Right kidney (tissue), 1 donor: ENCODE data around the gene ITFG1.
"Not testable (repeated sequence)": the region's sequence is repeated elsewhere in the genome, so short reads cannot be mapped to it uniquely, and the experiment has no call there.

Experiments used
- DNase-seq: peaks from one replicate; pipeline ENCODE4 v3.0.0-alpha.2; 2016

The ITFG1 gene

DNA sequence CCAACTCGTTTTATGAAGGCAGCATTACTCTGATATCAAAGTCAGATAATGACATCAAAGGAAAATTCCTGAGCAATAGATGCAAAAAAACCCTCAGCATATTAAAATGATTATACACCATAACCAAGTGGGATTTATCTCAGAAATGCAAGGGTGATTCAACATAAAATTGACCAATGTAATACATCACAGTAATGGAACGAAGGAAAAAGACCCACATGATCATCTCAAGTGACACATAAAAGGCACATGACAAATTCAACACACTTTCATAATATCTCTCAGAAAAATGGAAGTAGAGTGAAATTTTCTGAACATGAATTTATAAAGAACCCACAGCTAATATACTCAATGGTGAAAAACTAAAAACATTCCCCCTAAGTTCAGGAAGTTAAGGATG is 118.8 kb downstream of the ITFG1 start:
- no peak for DNase-seq

DNA sequence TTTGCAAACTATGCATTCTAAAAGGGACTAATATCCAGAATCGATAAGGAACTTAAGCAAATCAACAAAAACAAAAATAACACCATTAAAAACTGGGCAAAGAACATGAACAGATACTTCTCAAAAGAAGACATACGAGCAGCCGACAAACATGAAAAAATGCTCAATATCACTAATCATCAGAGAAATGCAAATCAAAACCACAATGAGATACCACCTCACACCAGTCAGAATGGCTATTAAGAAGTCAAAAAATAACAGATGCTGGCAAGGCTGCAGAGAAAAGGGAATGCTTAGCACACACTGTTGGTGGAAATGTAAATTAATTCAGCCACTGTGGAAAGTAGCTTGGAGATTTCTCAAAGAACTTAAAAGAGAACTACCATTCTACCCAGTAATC is 130.3 kb downstream of the ITFG1 start:
- not testable (repeated sequence) for DNase-seq

DNA sequence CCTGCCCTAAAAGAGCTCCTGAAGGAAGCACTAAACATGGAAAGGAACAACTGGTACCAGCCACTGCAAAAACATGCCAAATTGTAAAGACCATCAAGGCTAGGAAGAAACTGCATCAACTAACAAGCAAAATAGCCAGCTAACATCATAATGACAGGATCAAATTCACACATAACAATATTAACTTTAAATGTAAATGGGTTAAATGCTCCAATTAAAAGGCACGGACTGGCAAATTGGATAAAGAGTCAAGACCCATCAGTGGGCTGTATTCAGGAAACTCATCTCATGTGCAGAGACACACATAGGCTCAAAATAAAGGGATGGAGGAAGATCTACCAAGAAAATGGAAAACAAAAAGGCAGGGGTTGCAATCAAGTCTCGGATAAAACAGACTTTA is 136.6 kb downstream of the ITFG1 start:
- DNase-seq = not testable (repeated sequence)

DNA sequence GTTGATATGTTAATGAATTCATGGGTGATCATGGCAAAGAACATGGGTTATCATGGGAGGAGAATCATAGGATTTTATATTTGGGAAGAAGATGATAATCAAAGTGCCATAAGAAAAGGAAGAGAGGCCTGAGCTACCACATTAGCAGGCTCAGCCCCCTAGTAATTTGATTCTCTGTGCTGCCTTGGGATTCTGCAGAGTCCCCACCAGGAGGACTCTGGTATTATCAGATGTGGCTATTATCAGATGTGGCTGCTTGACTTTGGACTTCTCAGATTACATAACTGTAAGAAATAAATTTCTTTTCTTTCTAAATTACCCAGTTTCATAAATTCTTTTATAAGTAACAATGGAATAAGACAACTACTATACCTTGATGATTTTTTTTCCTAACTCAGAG is 137.6 kb downstream of the ITFG1 start:
- no peak for DNase-seq

DNA sequence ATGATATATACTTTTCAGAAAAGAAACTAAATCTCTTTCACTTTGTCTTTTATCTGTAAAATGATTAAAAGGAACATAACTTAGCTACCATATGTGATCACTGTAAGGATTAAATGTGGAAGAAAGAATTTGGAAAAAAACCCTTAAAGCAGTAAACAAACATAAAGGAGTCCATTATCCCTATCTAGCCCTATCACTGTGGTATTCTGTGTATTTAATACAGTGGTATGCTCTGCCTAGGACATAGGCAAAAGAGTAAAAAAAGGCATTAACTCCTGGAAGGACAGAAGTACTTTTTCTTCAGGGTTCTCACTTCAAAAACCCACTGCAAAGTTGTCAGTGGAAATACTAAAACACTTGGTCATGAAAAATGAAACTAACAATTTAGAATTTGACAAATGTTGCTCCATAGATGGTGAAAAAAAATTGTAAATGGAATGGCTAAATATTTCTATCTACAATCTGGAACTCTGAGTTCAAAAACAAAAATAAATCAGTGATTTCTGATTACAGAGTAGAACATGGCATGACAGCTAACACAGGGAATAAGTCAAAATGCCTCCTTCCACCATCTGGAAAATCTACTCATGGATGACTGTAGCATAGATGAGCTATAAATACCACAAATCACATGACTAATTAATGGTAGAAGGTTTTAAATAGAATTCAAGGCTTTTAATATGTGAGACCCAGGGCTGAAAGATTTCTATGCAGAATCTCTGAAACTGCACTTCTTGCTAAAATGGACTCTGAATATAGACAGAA is 140.1 kb downstream of the ITFG1 start:
- no peak for DNase-seq

DNA sequence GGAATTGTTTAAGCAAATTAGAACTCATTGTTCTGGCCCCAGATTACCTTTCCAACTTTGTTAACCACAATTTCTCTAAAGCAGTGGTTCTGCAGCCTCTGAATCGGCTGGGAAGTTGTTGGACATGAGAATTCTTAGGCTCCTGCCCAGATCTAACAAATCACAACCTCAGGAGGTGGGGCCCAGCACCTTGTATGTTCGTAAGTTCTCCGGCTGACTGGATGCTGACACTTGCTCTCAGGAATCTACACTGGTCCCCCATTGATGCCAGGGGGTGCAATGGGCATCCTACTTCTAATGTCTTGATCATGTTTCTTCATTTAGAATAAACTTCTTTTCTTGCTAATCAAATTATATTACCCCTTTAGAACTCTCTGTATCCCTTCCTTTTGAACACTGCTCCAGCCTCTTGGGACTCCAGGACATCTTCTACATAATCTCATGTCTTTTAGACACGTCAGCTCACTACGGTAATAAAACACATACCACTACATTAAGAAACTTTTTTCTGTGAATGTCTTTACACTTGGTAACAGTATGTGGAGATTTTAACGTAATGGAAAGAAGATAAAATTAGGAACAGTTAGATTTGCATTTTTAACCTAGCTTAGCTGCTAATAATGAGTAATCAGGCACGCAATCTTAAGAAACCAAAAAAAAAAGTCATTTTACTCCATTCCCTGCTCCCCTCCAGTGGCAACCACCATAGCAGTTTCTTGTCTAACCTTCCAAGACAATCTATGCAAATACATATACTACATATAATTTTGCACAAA is 143.2 kb downstream of the ITFG1 start:
- DNase-seq = no peak

DNA sequence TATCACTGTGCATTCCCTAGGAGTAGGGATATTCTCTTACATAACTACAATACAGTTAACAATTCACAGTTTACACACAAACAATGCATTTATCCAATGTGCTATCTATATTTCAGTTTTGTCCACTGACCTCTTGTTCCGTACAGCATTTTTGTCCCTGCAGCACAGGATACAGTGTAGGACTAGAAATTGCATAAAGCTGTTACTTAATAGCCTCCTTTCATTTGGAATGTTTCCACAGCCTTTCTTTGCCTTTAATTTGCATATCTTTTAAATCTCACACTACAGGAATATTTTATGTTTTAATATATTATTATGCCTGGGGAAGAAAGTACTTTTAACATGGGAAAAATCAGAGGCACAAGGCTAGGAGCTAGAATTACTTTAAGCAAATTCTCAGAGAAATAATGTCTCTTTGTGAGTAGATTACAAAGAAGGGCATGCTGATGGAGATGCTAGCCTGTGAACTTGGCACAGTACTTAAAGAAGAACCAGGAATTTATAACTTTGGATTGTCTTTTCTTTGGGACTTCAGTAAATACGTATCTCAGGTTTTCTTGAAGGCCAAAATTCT is 144.3 kb downstream of the ITFG1 start:
- no peak for DNase-seq

DNA sequence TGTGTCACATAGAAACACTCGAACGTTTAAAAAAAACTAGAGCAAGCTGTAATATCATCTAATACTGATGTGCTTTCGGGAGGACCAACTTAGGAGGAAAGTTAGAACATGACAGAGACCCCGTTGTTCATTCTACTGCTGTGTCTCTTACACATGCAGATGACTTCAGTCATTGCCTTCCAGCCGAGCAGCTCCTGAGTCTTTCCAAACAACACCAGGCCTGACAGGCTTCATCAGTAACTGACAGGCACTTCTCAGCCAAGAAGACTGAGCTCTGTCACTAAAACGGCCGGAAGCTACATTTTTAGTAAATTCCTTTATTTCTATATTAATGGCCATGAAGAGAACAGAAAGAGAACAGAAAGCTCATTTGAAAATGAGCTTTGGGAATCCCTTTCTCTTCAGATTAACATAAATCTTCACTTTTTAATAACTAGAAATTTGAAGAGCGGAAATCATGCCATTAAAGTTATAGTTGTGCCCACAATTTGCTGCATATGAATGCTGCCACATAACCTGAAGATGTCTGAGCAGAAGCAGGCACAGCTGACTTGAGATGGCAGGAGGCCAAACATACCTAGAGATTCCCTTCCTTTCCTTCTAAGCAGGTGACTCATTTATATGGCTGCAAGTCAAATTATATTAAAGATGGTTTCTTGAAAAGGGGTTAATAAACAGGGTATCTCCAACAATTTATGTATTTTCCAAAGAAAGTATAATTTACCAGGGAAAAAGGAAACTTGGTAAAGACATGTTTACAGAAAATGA is 148.9 kb downstream of the ITFG1 start:
- DNase-seq = no peak

DNA sequence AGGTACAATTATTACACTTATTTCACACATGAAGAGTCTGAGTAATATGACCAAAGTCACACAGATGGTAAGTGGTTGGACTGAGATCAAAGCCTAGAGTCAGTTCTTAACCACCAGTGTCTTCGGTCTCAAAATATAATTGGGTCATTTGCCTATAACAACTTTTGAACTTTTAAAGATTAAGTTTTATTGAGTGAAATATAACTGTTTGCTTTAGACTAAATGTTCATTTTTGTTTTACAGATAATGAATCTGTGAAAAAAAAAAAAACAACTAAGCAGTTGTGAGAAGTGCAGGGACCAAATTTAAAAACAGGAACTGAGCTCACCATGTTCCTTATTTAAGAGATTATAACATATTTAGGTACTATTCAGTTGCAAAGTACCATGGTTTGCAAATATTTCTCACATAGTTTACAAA is 150.1 kb downstream of the ITFG1 start:
- no peak for DNase-seq

DNA sequence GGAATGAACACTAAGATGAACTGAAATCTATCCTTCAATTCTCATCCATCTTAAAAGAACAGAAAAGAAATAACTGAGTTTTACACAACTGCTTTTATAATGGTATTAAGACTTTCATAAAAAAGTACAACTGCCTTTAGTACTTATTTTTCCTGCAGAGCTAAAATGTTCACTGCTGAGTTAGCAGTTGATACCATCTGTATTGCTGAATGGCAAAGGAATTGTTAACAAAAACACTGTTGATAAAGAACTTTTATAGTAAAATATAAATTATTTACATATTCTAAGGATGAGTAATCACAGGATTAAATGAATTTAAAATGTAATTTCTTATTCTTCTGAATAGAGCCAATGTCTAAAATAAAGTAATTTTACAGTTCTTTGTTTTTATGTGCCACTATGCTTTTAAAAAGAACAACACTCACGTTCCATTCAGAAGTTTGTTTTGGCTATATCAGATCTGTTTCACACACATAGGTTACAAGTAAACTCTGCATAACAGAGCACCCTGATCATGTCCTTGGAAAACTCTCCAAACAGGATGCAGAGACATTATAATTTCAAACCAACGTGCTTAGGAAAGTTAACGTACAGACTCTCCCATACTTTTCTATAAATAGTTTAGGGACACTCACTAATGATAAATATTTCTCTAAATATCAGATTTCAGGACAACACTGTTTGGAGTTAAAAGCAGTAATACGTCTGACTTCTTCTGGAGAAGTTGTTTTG is 151.1 kb downstream of the ITFG1 start:
- no peak for DNase-seq

DNA sequence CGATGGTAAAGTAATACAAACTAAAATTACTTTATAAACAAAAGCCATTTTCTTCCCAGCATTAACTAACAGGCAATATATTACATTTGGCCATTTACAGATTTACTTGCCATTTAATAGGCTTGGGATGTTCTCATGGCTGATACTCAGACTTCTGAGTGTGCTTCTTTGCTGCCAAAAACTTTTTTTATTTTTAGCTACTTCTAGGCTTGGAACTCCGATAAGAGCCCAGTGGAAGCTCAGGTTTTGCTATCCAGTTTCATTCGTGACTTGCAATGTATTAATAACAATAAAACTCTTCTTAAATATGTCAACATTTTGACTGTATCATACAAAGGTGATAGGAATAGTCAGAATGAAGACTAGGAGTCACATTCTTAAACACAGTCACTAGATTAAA is 152.3 kb downstream of the ITFG1 start:
- DNase-seq = no peak

DNA sequence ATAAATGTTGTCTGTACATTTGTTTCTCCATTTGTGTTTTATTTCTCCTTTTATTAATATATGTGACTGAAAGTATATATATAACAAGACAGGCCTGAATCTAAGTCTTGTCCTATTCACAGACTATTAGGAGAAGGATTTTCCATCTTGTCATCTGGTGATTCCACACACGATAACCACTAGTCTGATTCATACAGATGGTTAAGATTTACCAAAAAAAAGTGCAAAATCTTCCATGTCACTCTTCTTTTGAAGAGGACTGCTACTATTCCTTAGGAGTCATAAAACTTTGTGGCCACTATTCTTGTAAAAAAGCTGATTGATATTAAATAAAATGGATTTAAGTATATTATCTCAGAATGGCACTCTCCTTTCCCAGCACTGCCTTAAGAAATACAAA is 156.3 kb downstream of the ITFG1 start:
- no peak for DNase-seq

DNA sequence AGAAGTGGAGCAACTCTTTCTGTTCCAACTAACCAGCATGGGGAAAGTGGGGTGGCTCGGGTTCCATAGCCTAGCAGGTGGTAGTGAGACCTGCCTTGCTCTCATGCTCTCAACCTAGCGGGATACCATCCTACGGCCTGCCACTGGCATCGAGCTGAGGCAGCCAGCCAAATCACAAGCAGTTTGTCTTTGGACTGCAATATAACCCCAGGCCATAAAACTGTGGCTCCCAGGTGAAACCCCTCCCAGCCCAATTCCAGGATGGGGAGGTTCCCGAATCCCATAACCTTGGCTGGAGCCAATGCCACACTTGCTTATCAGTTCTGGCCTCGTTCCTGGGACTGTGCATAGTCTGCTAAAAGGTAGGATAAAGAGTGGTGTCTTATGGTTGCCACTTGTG is 161.3 kb downstream of the ITFG1 start:
- DNase-seq = no peak

DNA sequence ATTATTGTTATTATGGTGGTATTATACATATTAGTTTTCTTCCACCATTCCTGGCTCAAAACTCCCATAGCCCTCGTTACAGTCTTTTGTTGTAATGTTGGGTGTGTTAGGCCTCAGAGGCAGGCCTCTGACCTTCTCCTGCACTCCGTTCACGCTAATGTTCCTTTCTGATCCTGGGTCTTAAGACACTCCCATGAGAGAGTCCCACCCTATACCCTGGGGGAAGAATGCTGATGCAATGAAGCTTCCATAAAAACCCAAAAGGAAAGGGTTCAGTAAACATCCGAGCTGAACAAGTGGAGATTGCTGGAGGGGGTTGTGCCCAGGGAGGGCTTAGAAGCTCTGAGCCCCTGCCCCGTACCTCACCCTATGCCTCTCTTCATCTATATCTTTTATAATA is 175.9 kb downstream of the ITFG1 start:
- DNase-seq = no peak

DNA sequence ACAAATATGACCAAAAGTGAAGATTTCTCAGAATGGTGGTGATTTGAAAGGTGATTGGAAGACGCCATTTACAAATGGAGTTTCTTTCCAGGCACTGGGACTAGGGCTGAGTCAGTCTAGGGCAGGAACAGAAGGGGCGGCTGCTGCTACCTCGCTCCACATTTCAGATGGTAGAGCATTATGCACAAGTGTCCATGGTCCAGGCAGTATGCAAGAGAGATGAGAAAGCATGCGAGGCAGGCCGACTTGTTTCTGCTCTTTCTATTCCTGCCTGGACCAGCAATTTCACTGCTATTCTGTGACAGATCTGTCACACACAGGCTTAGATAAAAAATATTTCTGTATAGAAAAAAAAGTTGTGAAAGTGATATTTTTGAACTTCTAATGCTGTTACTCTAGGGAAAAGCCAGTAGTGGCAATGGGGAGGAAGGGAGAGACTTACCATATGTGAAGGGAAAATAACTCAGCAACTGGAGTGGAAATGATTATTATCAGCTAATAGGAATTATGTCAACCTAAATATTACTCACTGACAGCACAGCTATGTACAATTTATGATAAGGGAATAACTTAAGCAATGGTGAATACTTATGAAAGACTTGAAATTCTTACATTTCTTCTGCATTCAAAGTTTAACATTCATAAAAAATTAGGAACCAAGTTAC is 182.4 kb downstream of the ITFG1 start:
- DNase-seq = no peak

DNA sequence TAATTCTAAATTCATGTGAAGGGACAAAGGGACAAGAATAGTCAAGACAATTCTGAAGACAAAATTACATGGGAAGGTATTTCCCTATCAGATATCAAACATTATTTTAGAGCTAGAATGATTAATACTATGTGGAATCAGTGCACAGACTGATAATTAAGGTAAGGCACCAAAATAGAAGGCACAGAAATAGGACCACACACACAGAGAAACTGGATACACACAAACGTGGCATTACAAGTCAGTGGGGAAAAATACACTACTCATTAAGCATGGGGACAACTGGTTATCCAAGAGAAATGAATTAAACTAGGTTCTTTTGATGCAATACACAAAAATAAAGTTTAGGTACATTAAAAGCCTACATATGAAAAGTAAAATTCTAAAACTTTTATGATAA is 184.3 kb downstream of the ITFG1 start:
- no peak for DNase-seq

DNA sequence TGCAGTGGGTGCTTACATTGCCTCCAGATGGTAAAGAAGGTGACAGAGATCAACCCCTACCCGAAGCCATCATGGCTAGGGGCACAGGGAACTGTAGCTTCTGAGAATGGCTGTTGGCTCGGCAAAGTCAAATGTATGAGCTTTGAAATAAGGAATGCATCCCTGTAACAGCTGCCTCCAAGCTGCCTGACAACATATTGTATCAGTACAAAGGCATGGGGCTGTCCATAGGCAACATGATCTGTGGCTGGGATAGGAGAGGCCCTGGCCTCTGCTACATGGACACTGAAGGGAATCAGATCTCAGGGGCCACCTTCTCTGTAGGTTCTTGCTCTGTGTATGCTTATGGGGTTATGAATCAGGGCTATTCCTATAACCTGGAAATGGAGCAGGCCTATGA is 197.9 kb downstream of the ITFG1 start:
- no peak for DNase-seq

DNA sequence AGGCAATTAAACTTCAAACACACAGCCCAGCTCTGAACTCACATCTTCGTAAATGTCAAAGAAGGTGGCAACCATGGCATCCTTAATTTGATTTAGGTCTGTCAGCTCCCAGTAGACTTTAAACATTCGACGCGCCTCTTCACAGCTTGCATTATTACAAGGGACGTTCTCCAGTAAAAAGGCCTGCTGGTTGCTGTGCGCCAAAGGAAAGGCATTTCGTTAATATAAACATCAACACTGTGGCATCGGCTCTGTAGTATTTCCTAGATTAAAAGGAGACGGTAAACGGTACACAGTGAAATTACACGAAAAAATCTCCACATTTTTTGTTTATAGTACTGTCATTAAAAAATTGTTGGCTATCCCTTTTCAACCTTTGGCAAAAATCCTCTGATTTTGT is 200.4 kb downstream of the ITFG1 start:
- DNase-seq = no peak

DNA sequence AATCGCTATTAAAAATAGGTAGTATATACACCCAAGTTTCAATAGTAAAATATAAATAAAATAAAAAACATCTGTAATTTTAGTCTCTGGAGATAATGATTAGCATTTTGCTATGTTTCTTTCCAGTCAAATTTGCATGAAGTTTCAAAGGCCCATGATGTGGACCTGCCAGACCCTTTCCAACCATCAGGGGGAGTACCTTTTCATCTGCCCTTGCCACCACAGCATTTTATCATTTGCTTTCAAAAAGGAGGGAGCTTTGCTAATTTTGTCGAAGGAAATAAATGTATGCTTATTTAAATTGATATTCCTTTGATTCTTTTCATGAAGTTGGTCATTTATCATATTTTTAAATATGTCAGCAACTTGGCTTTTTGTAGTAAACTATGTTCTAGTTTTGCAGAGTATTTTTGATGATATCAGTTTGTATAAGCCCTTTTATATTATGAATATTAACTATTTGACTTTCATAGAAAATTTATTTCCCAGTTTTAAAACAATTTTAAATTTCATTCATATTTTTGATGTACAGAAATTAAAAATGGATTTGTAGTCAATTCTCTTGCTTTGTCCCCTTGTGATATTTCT is 201.9 kb downstream of the ITFG1 start:
- DNase-seq = no peak

DNA sequence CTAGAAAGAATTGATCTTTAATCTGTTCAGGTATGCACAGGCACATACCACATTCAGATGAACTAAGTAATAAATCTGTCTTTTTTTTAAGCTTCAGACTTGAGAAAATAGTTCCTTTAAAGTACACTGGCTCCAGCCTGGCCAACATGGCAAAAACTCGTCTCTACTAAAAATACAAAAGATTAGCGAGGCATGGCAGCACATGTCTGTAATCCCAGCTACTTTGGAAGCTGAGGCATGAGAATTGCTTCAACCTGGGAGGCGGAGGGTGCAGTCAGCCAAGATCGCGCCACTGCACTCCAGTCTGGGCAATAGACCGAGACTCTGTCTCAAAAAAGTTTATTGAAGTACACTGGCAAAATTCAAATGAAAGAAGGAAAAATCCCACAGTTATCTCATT is 206.1 kb downstream of the ITFG1 start:
- DNase-seq = peak; percentile 2

DNA sequence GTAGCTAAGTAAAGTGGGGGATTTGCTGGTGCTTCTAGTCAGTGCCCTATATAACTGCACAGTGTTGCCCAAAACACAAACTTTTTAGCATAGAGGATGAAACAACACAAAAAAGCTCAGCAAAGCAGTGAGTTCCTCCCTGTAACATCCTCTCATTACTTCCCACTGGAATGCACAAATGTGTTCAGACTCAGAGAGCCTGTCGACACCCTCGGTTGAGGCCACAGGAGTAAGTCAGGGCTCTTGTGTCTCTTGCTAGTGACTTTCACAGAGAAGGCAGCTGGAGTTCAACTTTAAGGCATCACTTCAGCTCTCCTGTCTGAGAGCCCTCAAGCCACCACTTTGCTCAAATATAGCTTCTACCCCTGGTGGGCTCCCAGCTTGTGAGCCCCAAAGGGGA is 209.9 kb downstream of the ITFG1 start:
- DNase-seq = no peak
